SIG-M5 (cell line): ENCODE data around the gene GABRE.

Source experiments
- DNase-seq: peaks from one replicate; lab custom pipeline; 2025; lab: John Stamatoyannopoulos, UW

Gene GABRE, protein sequence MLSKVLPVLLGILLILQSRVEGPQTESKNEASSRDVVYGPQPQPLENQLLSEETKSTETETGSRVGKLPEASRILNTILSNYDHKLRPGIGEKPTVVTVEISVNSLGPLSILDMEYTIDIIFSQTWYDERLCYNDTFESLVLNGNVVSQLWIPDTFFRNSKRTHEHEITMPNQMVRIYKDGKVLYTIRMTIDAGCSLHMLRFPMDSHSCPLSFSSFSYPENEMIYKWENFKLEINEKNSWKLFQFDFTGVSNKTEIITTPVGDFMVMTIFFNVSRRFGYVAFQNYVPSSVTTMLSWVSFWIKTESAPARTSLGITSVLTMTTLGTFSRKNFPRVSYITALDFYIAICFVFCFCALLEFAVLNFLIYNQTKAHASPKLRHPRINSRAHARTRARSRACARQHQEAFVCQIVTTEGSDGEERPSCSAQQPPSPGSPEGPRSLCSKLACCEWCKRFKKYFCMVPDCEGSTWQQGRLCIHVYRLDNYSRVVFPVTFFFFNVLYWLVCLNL

DNA sequence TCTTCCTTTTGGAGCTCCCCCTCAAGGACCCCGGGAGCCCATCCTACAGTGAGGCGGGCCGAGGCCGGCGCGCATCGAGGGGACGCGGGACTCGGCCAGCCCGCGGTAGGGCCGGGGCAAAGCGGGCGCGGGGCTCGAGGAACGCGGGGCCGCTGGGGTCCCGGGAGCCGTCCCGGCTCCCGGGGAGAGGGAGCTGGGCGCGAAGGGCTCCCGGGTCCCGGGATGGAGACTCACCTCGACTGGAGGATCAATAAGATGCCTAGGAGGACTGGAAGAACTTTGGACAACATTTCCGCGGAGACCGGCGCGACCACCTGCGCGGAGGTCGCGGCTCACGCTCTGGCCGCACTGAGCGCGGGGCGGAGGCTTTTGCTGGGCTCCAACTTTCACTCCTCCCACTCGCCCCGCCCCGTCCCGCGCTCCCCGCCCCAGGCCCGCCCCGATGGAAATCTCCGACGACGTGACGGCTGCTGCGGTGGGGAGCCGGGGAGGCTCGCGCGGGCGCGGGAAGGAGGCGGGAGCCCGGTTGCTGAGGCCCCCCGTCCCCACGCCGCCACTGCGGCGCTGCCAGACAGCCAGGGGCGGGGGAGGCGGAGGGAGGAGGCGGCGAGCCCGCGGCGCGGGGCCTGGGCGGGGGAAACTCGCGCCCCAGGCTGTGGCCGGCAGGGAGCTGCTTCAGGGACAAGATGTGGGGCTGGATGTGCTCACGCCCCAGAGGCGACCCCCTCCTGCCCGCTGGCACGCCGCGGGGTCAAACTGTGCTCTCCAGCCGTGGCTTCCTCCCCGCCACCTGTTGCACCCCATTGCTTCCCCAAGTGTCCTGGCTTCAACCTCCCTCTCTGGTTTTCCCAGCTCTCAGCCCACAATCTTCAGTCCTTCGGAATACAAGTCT, at the start of gene GABRE:
Gene GABRE, minus strand, starts transcription at position 341 of the 892 bp plus-strand sequence. Its CDS starts 51 bp downstream, at position 290.
- DNase-seq = no peak

DNA sequence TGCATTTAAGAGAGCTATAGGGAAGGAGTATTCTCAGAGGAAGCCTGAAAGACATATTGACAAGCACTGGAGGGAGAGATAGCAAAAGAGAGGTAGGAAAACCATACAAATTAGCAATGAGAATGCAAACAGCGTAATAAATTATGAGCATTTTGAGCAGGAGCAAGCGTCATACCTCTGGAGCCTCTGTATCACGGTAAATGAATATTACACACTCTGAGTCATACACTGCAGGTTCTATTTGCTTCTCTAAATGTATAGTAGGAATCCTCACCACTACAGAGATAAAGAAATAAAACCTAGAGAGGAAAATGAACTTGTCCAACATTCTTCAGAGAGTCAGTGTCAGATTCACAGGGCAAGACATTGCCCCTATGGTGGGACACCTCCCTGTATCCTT, 46.4 kb upstream of the GABRE start:
- DNase-seq = no peak

DNA sequence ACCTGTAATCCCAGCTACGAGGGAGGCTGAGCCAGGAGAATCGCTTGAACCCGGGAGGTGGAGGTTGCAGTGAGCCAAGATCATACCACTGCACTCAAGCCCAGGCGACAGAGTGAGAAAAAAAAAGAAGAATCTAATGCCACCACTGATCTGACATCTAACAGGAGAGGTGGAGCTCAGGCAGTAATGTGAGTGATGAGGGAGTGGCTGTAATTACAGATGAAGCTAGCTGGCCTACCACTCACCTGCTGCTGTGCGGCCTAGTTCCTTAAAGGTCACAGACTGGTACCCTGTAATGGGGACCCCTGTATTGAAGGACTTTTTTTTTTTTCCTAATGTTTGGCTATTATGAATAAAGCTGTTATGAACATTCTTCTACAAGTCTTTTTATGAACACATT, 25.3 kb upstream of the GABRE start:
- no peak for DNase-seq

DNA sequence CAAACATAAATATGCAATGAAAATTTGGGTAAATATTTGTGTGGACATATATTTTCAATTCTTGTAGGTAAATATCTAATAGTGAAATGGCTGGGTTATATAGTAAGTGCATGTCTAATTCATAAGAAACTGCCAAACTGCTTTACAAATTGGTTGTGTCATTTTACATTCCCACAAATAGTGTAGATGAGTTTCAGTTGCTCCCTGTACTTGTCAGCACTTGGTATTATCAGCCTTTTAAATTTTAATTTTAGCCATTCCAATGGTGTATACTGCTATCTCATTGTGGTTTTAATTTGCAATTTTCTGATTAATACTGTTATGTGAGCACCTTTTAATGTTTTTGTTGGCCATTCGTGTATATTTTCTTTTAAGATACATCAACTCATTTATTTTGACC, 23.1 kb upstream of the GABRE start:
- DNase-seq = no peak

DNA sequence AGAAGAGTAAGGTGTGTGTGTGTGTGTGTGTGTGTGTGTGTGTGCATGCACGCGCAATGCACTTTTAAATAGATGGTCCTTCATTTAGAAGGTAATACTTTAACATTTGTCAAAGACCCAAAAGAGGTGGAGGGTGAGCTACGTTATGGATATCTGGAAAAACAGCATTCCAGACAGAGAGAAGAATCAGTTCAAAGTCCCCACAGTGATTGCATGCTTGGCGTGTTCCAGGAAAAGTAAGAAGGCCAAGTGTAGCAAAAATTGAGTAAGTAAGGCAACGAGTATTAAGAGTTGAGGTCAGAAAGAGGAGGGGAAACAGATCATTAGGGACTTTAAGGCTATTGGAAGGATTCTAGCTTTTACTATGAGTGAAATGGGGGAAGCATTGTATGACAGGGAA, 21.9 kb upstream of the GABRE start:
- no peak for DNase-seq

DNA sequence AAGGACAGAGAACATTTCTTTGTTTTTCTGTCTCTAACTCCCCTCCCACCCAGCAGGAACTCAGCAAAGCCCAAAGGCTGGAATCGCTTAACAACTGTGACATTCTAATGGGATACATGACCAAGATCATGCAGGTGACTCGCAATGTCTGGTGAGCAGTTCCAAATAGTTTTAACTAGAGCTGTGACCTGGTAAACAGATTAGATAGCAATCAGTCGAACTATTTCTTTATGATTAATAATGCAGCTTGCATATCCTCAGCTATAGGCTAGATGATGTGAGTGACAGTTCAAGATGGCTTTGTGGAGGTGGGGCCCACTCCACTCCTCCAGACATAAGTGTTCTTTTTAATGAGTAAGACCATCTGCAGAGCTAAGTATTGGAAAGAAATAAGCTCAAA, 20.0 kb upstream of the GABRE start:
- DNase-seq = no peak

DNA sequence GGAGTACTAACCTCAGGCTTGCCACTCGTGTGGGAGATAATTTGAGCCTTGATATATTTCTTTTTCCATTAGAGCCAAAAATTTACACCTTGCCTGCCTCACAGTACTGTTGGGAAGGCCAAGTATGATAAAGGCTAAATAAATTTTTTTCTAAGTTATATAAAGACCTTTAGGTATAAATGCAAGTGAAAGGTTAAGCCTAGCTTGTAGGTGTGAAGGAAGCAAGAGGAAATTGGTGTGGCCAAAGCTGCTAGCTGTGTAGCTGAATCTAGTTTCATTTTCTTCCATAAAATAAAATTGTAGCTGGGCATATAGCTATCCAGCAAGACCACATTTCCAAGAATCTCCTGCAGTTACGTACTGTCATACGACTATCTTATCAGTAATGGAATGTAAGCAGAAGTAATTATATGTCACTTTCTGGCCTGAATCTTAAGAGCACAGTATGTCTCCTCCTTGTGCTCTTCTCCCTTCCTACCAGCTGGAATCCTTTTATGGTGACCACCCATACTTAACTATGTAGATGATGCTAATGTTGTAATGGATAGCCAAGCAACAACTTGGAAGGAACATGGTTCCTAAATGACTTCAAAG, 14.3 kb upstream of the GABRE start:
- DNase-seq = no peak

DNA sequence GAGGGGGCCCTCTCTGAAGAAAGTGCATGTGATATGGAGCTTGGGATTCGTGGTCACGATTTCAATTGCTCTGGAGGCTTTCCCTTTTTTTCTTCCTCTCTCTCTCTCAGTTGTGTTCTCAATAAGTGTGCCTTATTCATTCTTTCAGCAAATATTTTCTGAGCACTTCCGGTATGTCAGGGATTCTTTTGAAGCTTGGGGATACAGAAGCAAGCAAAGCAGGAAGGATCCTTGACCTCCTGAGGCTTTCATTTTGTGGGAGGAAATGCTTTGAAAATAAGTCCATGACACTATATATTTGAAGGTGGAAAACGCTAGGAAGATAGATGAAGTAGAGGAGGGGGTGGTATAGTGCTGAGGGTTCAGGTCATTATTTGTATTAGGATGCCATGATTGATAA, 12.6 kb upstream of the GABRE start:
- no peak for DNase-seq

DNA sequence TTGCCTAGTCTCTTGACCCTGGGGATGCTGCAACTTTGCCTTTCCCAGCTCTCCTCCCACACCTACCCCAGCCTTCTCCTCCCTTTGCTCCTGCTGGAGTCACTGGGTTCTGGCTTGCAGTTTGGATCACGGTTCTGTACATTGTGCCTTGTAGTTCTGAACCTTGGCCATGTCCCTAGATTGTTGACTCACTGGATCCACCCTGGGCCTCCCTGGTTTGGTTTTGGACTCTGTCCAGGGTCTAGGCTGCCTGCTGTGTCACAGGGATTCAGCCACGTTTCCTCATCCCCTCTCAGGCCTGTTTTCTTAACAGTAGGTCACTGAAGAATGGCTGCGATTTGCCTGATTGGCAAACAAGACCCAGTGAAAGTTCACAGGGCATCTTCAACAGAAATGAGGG, 11.5 kb upstream of the GABRE start:
- DNase-seq = no peak

DNA sequence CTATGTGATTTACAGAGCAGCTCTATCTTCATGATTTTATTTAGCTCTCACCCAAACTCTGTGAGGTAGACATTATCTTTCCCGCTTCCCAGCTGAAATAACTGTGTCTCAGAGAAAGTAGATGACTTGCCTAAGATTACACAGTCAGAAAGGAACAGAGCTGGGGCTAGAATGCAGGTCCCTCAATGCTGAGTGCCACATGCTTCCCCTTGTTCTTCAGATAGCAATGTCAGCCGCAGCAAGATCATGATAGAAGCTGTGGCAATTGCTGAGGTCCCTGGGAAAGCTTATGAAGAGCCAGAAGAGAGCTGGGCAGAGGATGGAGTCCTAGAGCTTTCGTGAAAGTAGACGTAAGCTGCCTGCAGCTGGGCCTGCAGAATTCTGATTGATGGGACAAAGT, 11.1 kb upstream of the GABRE start:
- DNase-seq = no peak

DNA sequence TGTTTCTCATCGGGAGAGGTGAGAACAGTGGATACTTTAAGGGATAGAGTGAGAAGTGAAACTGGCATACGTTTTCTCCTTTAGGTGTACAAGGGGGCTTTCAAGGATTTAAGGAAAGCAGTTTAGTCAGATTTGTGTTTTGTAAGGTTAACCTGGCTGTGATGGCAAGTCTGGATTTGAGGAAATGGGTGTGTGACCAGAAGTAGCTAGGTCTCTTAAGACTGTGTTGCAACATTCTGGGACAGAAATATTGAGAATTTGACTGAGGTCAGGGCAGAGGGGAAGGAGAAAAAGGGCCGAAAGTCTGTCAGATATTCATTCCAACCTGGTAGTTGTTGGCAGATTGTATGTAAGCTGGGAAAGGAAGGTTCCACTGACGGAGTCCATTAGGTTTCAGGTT, 10.4 kb upstream of the GABRE start:
- no peak for DNase-seq

DNA sequence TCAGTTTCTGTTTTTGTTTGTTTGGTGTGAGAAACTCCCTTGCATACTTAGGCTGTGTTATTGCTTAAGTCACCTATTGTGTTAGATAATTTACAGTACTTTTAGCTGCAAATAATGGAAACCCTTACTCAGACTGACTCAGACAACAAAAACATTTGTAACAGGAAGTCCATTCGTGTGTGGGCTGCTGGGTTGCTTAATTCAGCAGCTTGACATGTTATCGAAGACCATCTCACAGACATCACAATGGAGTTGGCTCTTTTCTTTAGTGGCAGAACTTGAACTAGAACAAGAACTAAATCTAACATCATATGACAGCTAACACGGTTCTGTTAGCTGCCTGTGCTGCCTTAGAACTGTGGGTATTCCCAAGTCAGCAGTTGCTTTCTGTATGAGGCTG, 9.9 kb upstream of the GABRE start:
- DNase-seq = no peak

DNA sequence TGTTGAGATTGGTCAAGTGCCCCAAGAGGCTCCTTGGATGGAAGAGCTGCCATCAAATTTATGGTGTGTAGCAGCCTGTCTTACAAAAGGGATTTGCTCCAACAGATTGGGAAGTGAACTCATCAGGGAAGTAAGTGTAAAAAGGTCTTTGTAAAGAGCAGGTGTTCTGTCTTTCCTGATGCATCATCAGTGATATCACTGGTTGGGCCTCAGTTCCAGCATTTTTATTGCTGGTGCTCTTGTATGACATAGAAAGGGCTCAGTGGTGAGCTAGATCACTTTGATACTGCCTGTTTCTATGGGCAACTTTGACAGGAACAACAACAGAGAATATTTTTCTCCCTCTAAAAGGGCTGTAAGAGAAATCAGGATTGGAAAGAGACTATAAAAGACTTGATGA, 8.7 kb upstream of the GABRE start:
- DNase-seq = no peak

DNA sequence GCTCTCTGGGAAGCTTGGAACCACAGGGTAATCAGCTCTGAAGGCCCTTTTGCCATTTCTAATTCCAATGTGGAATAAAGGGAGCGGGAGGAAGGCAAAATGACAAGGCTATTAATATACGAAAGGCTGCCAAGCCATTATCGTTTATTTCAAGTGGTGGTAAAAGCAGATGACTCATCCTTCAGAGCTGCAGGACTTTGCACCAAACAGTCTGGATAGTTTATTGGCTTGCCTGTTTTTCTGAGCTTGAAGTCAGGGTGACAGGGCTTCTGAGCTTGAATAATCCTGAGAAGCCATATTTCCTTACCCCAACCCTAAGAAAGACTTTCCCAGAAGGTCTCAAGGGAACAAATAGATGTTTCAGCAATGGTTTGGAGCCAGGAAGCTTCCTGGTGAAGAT, 7.7 kb upstream of the GABRE start:
- no peak for DNase-seq

DNA sequence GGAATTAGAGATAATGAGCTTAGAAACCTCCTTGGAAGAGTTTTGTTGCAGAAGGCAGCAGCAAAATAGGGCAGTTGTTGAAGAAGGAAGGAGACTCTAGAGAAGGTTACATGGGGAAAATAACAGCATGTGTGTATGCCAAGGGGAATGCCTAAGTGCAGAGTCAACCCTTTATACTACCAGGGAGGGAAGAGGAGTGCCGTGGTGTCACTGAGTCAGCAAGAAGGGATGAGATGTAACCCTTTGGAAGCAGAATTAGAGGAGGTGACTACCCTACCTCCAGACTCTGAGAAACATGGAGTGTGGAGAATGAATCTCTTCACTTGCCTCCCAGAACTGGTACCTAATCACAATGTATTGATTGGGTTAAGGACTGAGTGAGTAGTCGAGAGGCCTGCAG, 6.7 kb upstream of the GABRE start:
- no peak for DNase-seq

DNA sequence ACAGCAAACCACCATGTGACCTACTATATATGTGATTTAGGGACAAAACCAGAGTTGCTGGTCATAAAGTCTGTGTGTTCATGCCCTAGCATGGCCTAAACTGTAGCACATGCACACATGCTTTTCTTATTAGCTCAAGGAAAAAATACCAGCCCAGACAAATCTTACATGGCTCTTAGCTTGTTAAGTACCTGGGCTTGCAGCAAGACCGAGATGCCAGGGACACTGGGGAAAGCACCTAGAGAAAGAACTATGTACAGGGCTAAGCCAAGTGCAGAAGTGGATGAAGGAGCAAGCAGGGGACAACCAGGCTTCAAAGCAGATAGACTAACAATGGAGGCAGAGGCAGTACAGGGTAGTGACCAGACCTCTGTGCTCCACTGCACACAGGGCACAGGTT, 3.4 kb upstream of the GABRE start:
- no peak for DNase-seq

DNA sequence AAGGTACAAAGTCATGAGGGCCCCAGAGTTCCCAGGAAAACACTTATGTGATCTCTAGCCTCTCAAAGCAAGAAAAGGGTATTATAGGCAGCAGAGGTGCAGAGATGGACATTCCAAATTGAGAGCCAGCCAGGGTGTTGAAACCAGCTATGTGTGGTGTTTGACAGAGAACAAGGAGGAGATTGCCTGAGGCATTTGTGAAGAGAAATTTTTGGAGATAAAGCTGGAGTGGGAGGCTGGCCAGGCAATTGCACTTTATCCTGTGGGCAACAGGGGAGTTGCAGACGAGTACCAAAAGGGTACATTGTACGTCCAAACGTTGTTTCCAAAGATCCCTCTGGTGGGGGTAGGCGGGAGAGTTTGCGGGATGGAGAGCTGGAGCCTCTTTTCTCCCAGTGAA, 2.5 kb upstream of the GABRE start:
- DNase-seq = no peak

DNA sequence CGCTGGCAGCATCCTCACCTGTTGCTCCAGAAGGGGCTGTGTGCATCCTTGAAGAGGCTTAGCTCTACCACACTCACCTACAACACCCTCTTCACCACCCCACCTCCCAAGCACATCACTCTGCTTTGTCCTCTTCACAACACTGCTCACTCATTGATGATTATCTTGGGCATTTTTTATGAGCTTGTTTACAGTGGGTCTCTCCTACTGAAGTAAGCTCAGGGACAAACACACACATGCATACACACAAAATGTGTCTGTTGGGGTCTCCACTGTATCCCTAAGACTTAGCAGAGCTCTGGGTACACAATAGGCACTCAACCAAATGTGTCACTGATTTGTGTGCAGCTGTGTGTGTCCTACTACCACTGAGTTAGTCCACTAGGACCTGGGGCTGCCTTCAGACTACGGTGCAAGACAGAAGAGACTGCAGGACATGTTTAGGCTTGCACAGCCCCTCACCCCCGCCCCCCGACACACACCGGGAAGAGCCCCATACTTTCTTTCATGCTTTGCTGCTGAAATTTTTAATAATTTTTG, 1.3 kb upstream of the GABRE start:
- no peak for DNase-seq

DNA sequence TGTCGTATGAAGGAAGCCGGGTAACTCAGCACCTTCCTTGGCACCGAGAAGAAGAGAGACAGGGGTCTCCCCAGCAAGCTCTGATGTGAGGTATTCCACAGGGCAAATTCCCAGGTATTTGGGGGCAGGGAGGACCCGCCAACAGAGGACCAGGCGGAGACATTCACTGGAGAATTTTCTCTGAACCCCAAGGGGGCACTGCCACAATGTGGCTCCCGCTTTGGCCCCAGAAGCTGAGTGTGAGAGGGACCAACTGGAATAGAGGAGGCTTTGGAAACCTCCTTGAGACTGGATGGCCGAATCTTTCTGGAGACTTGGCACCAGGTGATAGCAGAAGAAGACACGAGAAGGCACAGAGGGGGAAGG, 735 bp upstream of the GABRE start:
- no peak for DNase-seq

DNA sequence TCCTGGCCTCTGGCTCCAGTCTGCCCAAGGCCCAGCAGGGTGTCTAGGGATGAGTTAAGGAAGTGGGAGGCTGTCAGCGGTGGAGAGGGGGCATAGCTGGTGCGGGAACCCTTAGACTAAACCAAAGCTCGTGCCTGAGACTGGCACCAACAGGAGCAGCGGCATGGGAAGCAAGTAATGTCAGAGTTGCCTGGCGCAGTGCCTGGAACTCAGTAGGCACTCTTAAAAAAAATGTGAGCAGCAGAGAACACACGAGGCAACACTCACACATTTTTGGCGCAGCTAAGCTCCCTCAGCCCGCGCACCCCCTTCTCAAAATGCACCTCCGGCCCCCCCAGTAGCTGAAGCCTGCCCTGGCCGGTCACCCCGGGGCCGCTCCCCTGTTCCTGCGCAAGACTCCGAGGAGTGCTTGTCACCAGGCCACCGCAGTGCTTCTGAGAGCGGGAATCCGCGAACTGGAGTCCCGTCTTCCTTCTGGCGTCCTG, 583 bp downstream of the GABRE start:
- no peak for DNase-seq

DNA sequence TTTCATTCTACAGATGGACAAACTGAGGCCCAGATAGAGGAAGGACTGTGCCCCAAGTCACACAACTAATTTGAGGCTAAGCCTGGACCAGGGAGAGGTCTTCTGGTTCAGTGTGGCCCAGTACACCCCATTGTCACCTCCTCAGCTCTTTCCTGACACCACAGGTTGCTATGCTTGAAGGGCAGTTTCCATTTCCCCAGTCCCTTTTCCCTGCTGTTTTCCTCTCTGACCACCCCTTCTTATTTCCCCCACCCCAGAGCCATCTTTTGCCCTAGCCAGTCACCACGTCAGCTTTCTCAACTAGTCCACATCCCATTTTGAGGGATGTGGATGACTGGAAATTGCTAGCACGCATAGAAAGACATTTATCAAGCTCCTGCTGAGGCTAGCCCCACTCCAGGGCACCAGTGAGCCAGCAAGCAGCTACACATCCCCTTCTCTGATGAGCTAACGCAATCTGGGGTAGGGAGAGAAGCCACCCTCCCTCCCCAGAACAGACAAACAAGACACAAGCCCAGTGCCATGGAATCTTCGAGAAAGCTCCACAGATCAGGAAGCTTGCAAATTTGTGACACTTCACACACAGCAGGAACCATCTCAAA, 1.3 kb downstream of the GABRE start:
- no peak for DNase-seq

DNA sequence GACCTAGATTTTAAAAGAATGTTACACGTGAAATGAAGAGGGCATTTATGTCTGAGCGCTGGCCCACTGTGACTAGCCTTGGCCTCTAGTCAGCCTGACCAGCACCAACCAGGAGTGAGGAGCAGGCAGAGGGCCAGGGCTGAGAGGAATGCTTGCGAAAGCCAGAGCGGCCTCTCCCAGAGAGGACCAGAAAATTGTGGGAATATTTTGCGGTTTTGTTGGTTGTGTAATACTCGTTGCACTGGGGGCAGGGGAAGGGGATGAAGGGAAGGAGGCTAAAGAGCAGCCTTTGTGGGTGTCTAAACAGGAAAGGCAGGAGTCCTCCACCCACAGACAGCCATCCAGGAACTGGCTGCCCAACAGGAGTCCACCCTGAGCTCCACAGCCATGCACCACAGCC, 3.8 kb downstream of the GABRE start:
- no peak for DNase-seq
